Measurements from ENCODE around the gene PPP1R12A.

DNA sequence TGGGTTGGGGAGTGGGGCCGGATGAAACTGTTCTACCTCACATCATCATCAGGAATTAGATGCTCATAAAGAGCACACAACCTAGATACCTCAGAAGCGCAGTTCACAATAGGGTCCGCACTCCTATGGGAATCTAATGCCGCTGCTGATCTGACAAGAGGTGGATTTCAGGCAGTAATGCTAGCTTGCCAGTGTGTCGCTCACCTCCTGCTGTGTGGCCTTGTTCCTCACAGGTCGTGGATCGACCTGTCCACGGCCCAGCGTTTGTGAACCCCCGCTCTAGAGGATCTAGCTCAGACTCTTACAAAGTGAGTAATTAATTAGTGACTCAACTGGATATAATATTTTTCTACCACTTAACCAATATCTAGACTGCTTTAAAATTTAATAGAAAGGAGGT, 5.8 kb downstream of the PPP1R12A start:
- TF ChIP-seq, protein P1, sequence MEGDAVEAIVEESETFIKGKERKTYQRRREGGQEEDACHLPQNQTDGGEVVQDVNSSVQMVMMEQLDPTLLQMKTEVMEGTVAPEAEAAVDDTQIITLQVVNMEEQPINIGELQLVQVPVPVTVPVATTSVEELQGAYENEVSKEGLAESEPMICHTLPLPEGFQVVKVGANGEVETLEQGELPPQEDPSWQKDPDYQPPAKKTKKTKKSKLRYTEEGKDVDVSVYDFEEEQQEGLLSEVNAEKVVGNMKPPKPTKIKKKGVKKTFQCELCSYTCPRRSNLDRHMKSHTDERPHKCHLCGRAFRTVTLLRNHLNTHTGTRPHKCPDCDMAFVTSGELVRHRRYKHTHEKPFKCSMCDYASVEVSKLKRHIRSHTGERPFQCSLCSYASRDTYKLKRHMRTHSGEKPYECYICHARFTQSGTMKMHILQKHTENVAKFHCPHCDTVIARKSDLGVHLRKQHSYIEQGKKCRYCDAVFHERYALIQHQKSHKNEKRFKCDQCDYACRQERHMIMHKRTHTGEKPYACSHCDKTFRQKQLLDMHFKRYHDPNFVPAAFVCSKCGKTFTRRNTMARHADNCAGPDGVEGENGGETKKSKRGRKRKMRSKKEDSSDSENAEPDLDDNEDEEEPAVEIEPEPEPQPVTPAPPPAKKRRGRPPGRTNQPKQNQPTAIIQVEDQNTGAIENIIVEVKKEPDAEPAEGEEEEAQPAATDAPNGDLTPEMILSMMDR (conservative IDR thresholded peaks at IDR 0.05), result no peak
- no peak for TF ChIP-seq EZH2 (IDR thresholded peaks at IDR 0.05; ENCODE audit: low read depth)

All from PC-9 (cell line).